PC-3 (cell line): ENCODE measurements around the gene TSPAN32. TPM values are rescaled to one million over a fixed set of nuclear protein-coding genes. Genes with fewer than 3 reads are reported as not detected.

Experiments
- ATAC-seq: fragments of 200-7000 bp; cut with Tn5 transposase; 2 replicates; pipeline ENCODE4 v1.9.1; 2020; ENCODE audit warnings: mild to moderate bottlenecking, moderate library complexity
- BruUV-seq: library from RNA; stranded (reverse); fragments of 400-500 nt; replicated peaks from 2 replicates; lab custom pipeline; 2021; lab: Mats Ljungman, UMichigan
- CTCF ChIA-PET: fragments of 300-600 bp; sonication (Branson Sonifier 250); formaldehyde crosslinking; loops from one replicate; lab custom pipeline; 2022; ENCODE audit warnings: antibody characterized with exemption; lab: Charles Lee
- POLR2A ChIA-PET: fragments of 300-600 bp; sonication (Branson Sonifier 250); formaldehyde crosslinking; loops from one replicate; lab custom pipeline; 2022; ENCODE audit warnings: antibody characterized with exemption; ENCODE audit not compliant: unreplicated experiment; lab: Charles Lee
- DNase-seq: peaks from one replicate; pipeline ENCODE4 v3.0.0-alpha.2; 2015
- H2AFZ ChIP-seq: fragments of 300-600 bp; sonication (generic); 2 replicates; pipeline ENCODE4 v1.6.0; 2016; ENCODE audit warnings: antibody characterized with exemption, low read length
- H3F3A ChIP-seq: fragments of 300-600 bp; sonication (generic); one replicate; pipeline ENCODE4 v1.6.0; 2017; ENCODE audit warnings: antibody characterized with exemption, low read length, control low read depth, mild to moderate bottlenecking; ENCODE audit not compliant: unreplicated experiment
- H3K27ac ChIP-seq: fragments of 300-600 bp; sonication (generic); 2 replicates; pipeline ENCODE4 v1.5.1; 2016; ENCODE audit warnings: mild to moderate bottlenecking, low read length
- H3K27me3 ChIP-seq: fragments of 300-600 bp; sonication (generic); 2 replicates; pipeline ENCODE4 v1.6.1; 2016; ENCODE audit warnings: low read length, mixed read lengths
- H3K36me3 ChIP-seq: fragments of 300-600 bp; sonication (generic); 2 replicates; pipeline ENCODE4 v1.6.1; 2016; ENCODE audit warnings: low read depth, mixed run types, low read length, mixed read lengths
- H3K4me1 ChIP-seq: fragments of 300-600 bp; sonication (generic); 2 replicates; pipeline ENCODE4 v1.5.1; 2016; ENCODE audit warnings: low read length; ENCODE audit not compliant: insufficient read depth
- H3K4me2 ChIP-seq: fragments of 300-600 bp; sonication (generic); 2 replicates; pipeline ENCODE4 v1.6.0; 2016; ENCODE audit warnings: low read length
- H3K4me3 ChIP-seq: fragments of 300-600 bp; sonication (generic); 2 replicates; pipeline ENCODE4 v1.5.1; 2016; ENCODE audit warnings: mild to moderate bottlenecking, low read length, mixed read lengths
- H3K79me2 ChIP-seq: fragments of 300-600 bp; sonication (generic); 2 replicates; pipeline ENCODE4 v1.6.1; 2017; ENCODE audit warnings: low read length, mixed read lengths
- H3K9ac ChIP-seq: fragments of 300-600 bp; sonication (generic); 2 replicates; pipeline ENCODE4 v1.6.0; 2016; ENCODE audit warnings: mild to moderate bottlenecking, low read length
- H3K9me2 ChIP-seq: fragments of 300-600 bp; sonication (generic); replicated peaks from 2 replicates; pipeline ENCODE4 v1.6.1; 2016; ENCODE audit warnings: mixed run types, low read length, mixed read lengths
- H3K9me3 ChIP-seq: fragments of 300-600 bp; sonication (generic); 2 replicates; pipeline ENCODE4 v1.6.1; 2016; ENCODE audit warnings: low read length, mixed read lengths
- H4K20me1 ChIP-seq: fragments of 300-600 bp; sonication (generic); 2 replicates; pipeline ENCODE4 v1.6.1; 2016; ENCODE audit warnings: low read length, mixed read lengths
- EZH2 ChIP-seq: fragments of 300-600 bp; sonication (generic); IDR thresholded peaks from one replicate; pipeline ENCODE4 v1.6.1; 2017; ENCODE audit warnings: antibody characterized with exemption, mild to moderate bottlenecking, low read length; ENCODE audit not compliant: unreplicated experiment
- EZH2phosphoT487 ChIP-seq: fragments of 300-600 bp; sonication (generic); IDR thresholded peaks from 2 replicates; pipeline ENCODE4 v1.6.1; 2018; ENCODE audit warnings: mild to moderate bottlenecking, antibody characterized with exemption, low read length, borderline replicate concordance
- intact Hi-C: fragments of 100-400 bp; cut with micrococcal nuclease; formaldehyde crosslinking; loops from 2 replicates; pipeline ENCODE4 v1.9.0; 2023
- total RNA-seq: library from RNA; depleted of rRNA; stranded (reverse); fragments of >200 nt; gene quantifications from 2 replicates; pipeline ENCODE4 v1.2.3, GENCODE V29; 2014
- TF ChIP-seq, protein P1 (sequence below): fragments of 300-600 bp; sonication (generic); conservative IDR thresholded peaks from 2 replicates; pipeline ENCODE4 v1.5.1; 2017; ENCODE audit warnings: antibody characterized with exemption, low read depth, mild to moderate bottlenecking, low read length

Gene TSPAN32
- total RNA-seq, 1 experiment from 2014 or later: not detected

DNA sequence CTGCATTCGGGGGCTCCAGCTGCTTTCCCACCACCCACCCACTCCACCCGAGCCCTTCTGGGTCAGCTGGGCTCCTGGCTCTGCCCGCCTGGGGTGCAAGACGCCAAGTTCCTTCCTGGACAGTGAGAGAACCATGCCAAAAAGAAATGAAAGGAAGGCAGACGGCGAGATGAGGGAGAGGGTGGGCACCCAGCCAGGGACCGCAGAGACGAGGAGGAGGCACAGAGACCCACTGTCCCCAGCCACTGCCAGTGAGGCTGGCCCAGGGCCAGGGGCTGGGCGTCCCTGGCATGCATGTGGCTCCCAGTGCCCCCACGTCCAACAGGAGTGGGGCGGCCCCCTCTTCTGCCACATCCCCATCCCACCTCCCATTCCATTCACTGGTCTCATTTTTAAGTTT, 64.5 kb downstream of the TSPAN32 start:
- no peaks in the 10 kb centered on the region for H3K36me3 ChIP-seq
- H3K27ac ChIP-seq: no peak overlapping the region
- no peaks in the 10 kb centered on the region for H3K9me2 ChIP-seq
- no peaks in the 10 kb centered on the region for H4K20me1 ChIP-seq
- TF ChIP-seq EZH2phosphoT487 (no peak), EZH2 (no peak)
- TF ChIP-seq, protein P1, sequence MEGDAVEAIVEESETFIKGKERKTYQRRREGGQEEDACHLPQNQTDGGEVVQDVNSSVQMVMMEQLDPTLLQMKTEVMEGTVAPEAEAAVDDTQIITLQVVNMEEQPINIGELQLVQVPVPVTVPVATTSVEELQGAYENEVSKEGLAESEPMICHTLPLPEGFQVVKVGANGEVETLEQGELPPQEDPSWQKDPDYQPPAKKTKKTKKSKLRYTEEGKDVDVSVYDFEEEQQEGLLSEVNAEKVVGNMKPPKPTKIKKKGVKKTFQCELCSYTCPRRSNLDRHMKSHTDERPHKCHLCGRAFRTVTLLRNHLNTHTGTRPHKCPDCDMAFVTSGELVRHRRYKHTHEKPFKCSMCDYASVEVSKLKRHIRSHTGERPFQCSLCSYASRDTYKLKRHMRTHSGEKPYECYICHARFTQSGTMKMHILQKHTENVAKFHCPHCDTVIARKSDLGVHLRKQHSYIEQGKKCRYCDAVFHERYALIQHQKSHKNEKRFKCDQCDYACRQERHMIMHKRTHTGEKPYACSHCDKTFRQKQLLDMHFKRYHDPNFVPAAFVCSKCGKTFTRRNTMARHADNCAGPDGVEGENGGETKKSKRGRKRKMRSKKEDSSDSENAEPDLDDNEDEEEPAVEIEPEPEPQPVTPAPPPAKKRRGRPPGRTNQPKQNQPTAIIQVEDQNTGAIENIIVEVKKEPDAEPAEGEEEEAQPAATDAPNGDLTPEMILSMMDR: no peak
- no peak overlapping the region for H2AFZ ChIP-seq
- BruUV-seq: no TSS peak
- CTCF ChIA-PET: no interaction called here
- H3K9me3 ChIP-seq: no peaks in the 10 kb centered on the region
- intact Hi-C loops: no loop called here
- ATAC-seq: no peak
- no peaks in the 10 kb centered on the region for H3K27me3 ChIP-seq
- no peak overlapping the region for H3K4me2 ChIP-seq
- no peak overlapping the region for H3K4me3 ChIP-seq
- no peaks in the 10 kb centered on the region for H3K4me1 ChIP-seq
- no peaks in the 10 kb centered on the region for H3K79me2 ChIP-seq
- no peak for DNase-seq
- H3F3A ChIP-seq: no peaks in the 10 kb centered on the region
- H3K9ac ChIP-seq: no peak overlapping the region
- POLR2A ChIA-PET: no interaction called here

DNA sequence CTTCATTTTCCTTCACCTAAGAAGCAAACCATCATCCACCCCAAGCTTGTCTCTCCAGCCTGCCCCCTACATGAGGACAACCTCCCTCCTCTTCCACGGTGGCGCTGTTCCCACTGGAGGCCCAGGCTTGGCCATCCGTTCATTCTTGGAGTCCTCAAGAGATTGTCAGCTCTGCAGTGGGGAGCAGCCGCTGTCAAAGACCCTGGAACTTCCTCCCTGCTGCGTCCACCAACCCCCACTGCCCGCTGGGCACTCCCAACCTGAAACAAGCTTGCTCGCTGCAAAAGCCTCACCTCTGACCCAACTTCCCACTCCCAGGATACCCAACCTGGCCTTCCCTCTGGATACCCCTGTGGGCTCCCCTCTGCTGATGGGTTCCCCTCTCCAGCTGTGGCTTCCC, 64.9 kb downstream of the TSPAN32 start:
- Histone ChIP-seq H3K9me3 (no peaks in the 10 kb centered on the region), H3K79me2 (no peaks in the 10 kb centered on the region), H3K36me3 (no peaks in the 10 kb centered on the region), H3K9ac (no peak overlapping the region), H2AFZ (no peak overlapping the region), H3K27ac (no peak overlapping the region), H3K27me3 (no peaks in the 10 kb centered on the region), H3K9me2 (no peaks in the 10 kb centered on the region), H3K4me2 (no peak overlapping the region), H4K20me1 (no peaks in the 10 kb centered on the region), H3K4me3 (no peak overlapping the region), H3F3A (no peaks in the 10 kb centered on the region), H3K4me1 (no peaks in the 10 kb centered on the region)
- intact Hi-C loops: no loop called here
- no TSS peak for BruUV-seq
- TF ChIP-seq, protein P1: no peak
- TF ChIP-seq EZH2phosphoT487 (no peak), EZH2 (no peak)
- ChIA-PET CTCF (no interaction called here), POLR2A (no interaction called here)
- ATAC-seq (no peak), DNase-seq (no peak)

DNA sequence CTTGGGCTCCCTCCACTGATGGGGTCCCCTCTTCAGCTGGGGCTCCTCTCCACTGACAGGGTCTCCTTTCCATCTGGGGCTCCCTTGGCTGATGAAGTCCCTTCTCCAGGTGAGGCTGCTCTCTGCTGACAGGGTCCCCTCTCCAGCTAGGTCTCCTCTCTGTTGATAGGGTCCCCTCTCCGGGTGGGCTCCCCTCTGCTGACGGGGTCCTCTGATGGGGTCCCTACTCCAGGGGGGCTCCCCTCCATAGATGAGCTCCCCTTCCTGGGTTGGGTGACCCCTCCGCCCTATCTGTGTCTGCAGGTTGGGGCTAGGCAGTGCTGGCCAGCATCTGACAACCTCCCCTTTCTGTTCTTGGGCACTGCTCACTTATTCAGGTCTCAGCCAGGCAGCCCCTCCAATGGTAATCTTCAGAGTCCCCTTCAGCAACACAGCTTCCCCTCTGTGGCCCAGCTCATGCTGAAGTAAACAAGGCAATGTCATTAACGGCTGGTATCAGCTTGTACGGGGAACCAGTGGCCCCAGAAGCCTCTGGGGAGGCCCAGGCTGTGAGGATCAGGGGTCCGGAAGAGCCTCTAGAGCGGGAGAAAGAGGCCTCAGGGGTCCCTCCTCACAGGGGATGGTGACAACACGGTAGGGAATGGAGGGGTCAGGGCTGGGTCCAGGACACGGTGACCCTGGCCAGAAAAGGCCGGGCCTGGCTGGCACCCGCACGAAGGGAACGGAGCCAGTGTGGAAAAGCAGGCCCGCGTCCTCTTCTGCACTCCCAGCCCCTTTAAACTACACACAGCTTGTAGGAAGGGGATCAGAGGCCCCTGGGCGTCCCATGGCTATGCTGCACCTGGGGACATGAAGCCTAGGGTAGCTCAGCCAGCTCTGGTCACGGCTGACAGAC, 65.7 kb downstream of the TSPAN32 start:
- Histone ChIP-seq H3K9me3 (no peaks in the 10 kb centered on the region), H3K27ac (no peak overlapping the region), H3K9ac (no peak overlapping the region), H3K4me3 (no peak overlapping the region), H4K20me1 (no peaks in the 10 kb centered on the region), H2AFZ (no peak overlapping the region), H3K27me3 (no peaks in the 10 kb centered on the region), H3K4me2 (no peak overlapping the region), H3K9me2 (no peaks in the 10 kb centered on the region), H3K79me2 (no peaks in the 10 kb centered on the region), H3F3A (no peaks in the 10 kb centered on the region), H3K36me3 (no peaks in the 10 kb centered on the region), H3K4me1 (no peaks in the 10 kb centered on the region)
- POLR2A ChIA-PET: no interaction called here
- no TSS peak for BruUV-seq
- no peak for DNase-seq
- ATAC-seq: no peak
- CTCF ChIA-PET: no interaction called here
- TF ChIP-seq EZH2: no peak
- no peak for TF ChIP-seq EZH2phosphoT487
- TF ChIP-seq, protein P1: no peak
- intact Hi-C loops: no loop called here
